SU-DHL-6 (cell line): ENCODE data around the gene STK32B.

ENCODE experiments used
- CTCF ChIP-seq: fragments of 200-600 bp; sonication (generic); IDR thresholded peaks from one replicate; pipeline ENCODE4 v1.5.1; 2017; ENCODE audit warnings: antibody characterized with exemption, mild to moderate bottlenecking, low read length, moderate library complexity; ENCODE audit not compliant: insufficient read depth, poor library complexity, severe bottlenecking
- EZH2phosphoT487 ChIP-seq: fragments of 200-600 bp; sonication (generic), shearing (Covaris generic); conservative IDR thresholded peaks from 2 replicates; pipeline ENCODE4 v1.6.1; 2018; ENCODE audit warnings: mild to moderate bottlenecking, antibody characterized with exemption, low read length, moderate library complexity, mixed read lengths

DNA sequence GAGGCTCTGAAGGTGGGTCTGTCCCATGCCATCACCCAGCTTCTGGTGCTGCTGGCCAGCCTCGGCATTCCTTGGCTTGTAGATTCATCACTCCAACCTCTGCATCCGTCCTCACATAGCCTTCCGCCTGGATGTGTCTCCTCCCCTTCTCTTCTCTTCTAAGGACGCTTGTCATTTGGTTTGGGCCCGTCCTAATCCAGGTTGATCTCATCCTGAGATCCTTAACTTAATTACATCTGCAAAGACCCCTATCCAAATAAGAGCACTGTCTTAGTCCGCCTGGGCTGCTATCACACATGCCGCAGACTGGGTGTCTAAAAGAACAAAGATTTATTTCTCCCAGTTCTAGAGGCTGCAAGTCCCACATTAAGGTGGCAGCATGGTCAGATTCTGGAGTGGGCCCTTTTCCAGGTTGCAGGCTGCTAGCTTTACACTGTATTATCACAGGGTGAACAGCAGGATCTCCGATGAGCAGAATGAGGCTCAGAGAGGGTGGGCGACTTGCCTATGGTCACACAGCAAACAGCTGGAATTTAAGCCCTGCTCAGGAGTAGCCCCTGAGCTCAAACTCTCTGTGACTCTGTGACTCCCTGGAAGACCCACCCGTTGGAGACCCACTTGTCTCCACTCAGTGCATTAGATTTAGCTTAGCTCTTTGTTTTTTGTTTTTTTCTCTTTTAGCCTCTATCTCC, 113.1 kb downstream of the STK32B start:
- no peak for TF ChIP-seq CTCF
- no peak for TF ChIP-seq EZH2phosphoT487
